ENCODE results near the gene DCC. TPM values are rescaled to one million over a fixed set of nuclear protein-coding genes. Genes with fewer than 3 reads are reported as not detected.

Gene DCC
- total RNA-seq, 2 donors from 2014 or later, result not detected

GRCh38 chr18:53142005-53142404 is 802.0 kb downstream of the DCC start:
- H3K27me3 Mint-ChIP-seq, result no peaks in the 10 kb centered on the region
- H3K4me1 Mint-ChIP-seq, result no peaks in the 10 kb centered on the region
- ATAC-seq (replicated peaks), result no peak
- H3K36me3 Mint-ChIP-seq (ENCODE audit: low read depth), result no peaks in the 10 kb centered on the region
- H3K4me3 Mint-ChIP-seq, result no peak overlapping the region
- H3K27ac Mint-ChIP-seq, result no peak overlapping the region
- peaks cover 8% of the 10 kb centered on the region for H3K9me3 Mint-ChIP-seq

- Mint-ChIP-seq H3K36me3 (ENCODE audit: low read depth) (no peaks in the 10 kb centered on the region), H3K27ac (no peak overlapping the region), H3K4me1 (no peaks in the 10 kb centered on the region), H3K27me3 (no peaks in the 10 kb centered on the region), H3K9me3 (peaks cover 5% of the 10 kb centered on the region), H3K4me3 (no peak overlapping the region)
- ATAC-seq (replicated peaks), result no peak
Observed at GRCh38 chr18:53147472-53147871, 807.5 kb downstream of the DCC start.

GRCh38 chr18:53148123-53148522 is 808.1 kb downstream of the DCC start:
- Mint-ChIP-seq H3K9me3 (peaks cover 5% of the 10 kb centered on the region), H3K4me1 (no peaks in the 10 kb centered on the region), H3K27ac (no peak overlapping the region), H3K36me3 (ENCODE audit: low read depth) (no peaks in the 10 kb centered on the region), H3K4me3 (no peak overlapping the region), H3K27me3 (no peaks in the 10 kb centered on the region)
- no peak for ATAC-seq (replicated peaks)

- Mint-ChIP-seq H3K4me3 (no peak overlapping the region), H3K4me1 (no peaks in the 10 kb centered on the region), H3K27me3 (no peaks in the 10 kb centered on the region), H3K36me3 (ENCODE audit: low read depth) (no peaks in the 10 kb centered on the region), H3K27ac (no peak overlapping the region), H3K9me3 (no peaks in the 10 kb centered on the region)
- no peak for ATAC-seq (replicated peaks)
Observed at GRCh38 chr18:53152476-53152875, 812.5 kb downstream of the DCC start.

GRCh38 chr18:53153281-53153680 is 813.3 kb downstream of the DCC start:
- no peaks in the 10 kb centered on the region for H3K4me1 Mint-ChIP-seq
- H3K27ac Mint-ChIP-seq, result no peak overlapping the region
- no peaks in the 10 kb centered on the region for H3K36me3 Mint-ChIP-seq (ENCODE audit: low read depth)
- no peak overlapping the region for H3K4me3 Mint-ChIP-seq
- ATAC-seq (replicated peaks), result no peak
- H3K27me3 Mint-ChIP-seq, result no peaks in the 10 kb centered on the region
- no peaks in the 10 kb centered on the region for H3K9me3 Mint-ChIP-seq

- no peak for ATAC-seq (replicated peaks)
- Mint-ChIP-seq H3K4me3 (no peak overlapping the region), H3K27ac (no peak overlapping the region), H3K9me3 (no peaks in the 10 kb centered on the region), H3K27me3 (no peaks in the 10 kb centered on the region), H3K36me3 (ENCODE audit: low read depth) (no peaks in the 10 kb centered on the region), H3K4me1 (no peaks in the 10 kb centered on the region)
Observed at GRCh38 chr18:53153800-53154199, 813.8 kb downstream of the DCC start.

- H3K4me1 Mint-ChIP-seq, result no peaks in the 10 kb centered on the region
- ATAC-seq (replicated peaks), result no peak
- H3K9me3 Mint-ChIP-seq, result peaks cover 7% of the 10 kb centered on the region
- no peak overlapping the region for H3K27ac Mint-ChIP-seq
- no peaks in the 10 kb centered on the region for H3K36me3 Mint-ChIP-seq (ENCODE audit: low read depth)
- no peak overlapping the region for H3K4me3 Mint-ChIP-seq
- no peaks in the 10 kb centered on the region for H3K27me3 Mint-ChIP-seq
Observed at GRCh38 chr18:53165770-53166169, 825.8 kb downstream of the DCC start.

GRCh38 chr18:53169346-53169745 is 829.3 kb downstream of the DCC start:
- no peaks in the 10 kb centered on the region for H3K27me3 Mint-ChIP-seq
- peaks cover 4% of the 10 kb centered on the region for H3K9me3 Mint-ChIP-seq
- H3K4me3 Mint-ChIP-seq, result no peak overlapping the region
- no peaks in the 10 kb centered on the region for H3K4me1 Mint-ChIP-seq
- ATAC-seq (replicated peaks), result no peak
- no peaks in the 10 kb centered on the region for H3K36me3 Mint-ChIP-seq (ENCODE audit: low read depth)
- H3K27ac Mint-ChIP-seq, result no peak overlapping the region

GRCh38 chr18:53191634-53192033 is 851.6 kb downstream of the DCC start:
- ATAC-seq (replicated peaks), result no peak
- Mint-ChIP-seq H3K36me3 (ENCODE audit: low read depth) (no peaks in the 10 kb centered on the region), H3K9me3 (peaks cover 9% of the 10 kb centered on the region), H3K4me3 (no peak overlapping the region), H3K4me1 (no peaks in the 10 kb centered on the region), H3K27ac (no peak overlapping the region), H3K27me3 (no peaks in the 10 kb centered on the region)

GRCh38 chr18:53193870-53194269 is 853.9 kb downstream of the DCC start:
- Mint-ChIP-seq H3K36me3 (ENCODE audit: low read depth) (no peaks in the 10 kb centered on the region), H3K9me3 (peaks cover 5% of the 10 kb centered on the region), H3K27ac (no peak overlapping the region), H3K4me3 (no peak overlapping the region), H3K27me3 (no peaks in the 10 kb centered on the region), H3K4me1 (no peaks in the 10 kb centered on the region)
- no peak for ATAC-seq (replicated peaks)

- H3K36me3 Mint-ChIP-seq (ENCODE audit: low read depth), result no peaks in the 10 kb centered on the region
Observed at GRCh38 chr18:53219853-53220252, 879.9 kb downstream of the DCC start.

GRCh38 chr18:53224128-53224778 is 884.3 kb downstream of the DCC start:
- Mint-ChIP-seq H3K27ac (no peak overlapping the region), H3K4me1 (no peaks in the 10 kb centered on the region), H3K27me3 (no peaks in the 10 kb centered on the region), H3K9me3 (no peaks in the 10 kb centered on the region), H3K4me3 (no peak overlapping the region), H3K36me3 (ENCODE audit: low read depth) (no peaks in the 10 kb centered on the region)
- ATAC-seq (replicated peaks), result no peak

More at GRCh38 chr18:53219853-53220252, 879.9 kb downstream of the DCC start:
- Mint-ChIP-seq H3K4me3 (no peak overlapping the region), H3K4me1 (no peaks in the 10 kb centered on the region), H3K27ac (no peak overlapping the region), H3K9me3 (no peaks in the 10 kb centered on the region), H3K27me3 (no peaks in the 10 kb centered on the region)
- ATAC-seq (replicated peaks), result no peak

GRCh38 chr18:53225567-53226325 is 885.7 kb downstream of the DCC start:
- Mint-ChIP-seq H3K4me3 (no peak overlapping the region), H3K9me3 (no peaks in the 10 kb centered on the region), H3K27ac (no peak overlapping the region), H3K36me3 (ENCODE audit: low read depth) (no peaks in the 10 kb centered on the region), H3K27me3 (no peaks in the 10 kb centered on the region), H3K4me1 (no peaks in the 10 kb centered on the region)
- ATAC-seq (replicated peaks), result no peak

GRCh38 chr18:53234610-53235009 is 894.6 kb downstream of the DCC start:
- no peaks in the 10 kb centered on the region for H3K36me3 Mint-ChIP-seq (ENCODE audit: low read depth)
- no peak for ATAC-seq (replicated peaks)
- no peak overlapping the region for H3K4me3 Mint-ChIP-seq
- no peaks in the 10 kb centered on the region for H3K27me3 Mint-ChIP-seq
- H3K27ac Mint-ChIP-seq, result no peak overlapping the region
- peaks cover 16% of the 10 kb centered on the region for H3K9me3 Mint-ChIP-seq
- H3K4me1 Mint-ChIP-seq, result no peaks in the 10 kb centered on the region

GRCh38 chr18:53241161-53241560 is 901.2 kb downstream of the DCC start:
- Mint-ChIP-seq H3K27ac (no peak overlapping the region), H3K4me1 (no peaks in the 10 kb centered on the region), H3K4me3 (no peak overlapping the region), H3K9me3 (peaks cover 14% of the 10 kb centered on the region), H3K36me3 (ENCODE audit: low read depth) (no peaks in the 10 kb centered on the region), H3K27me3 (no peaks in the 10 kb centered on the region)
- no peak for ATAC-seq (replicated peaks)
